Caco-2 (cell line): ENCODE results near the gene SLC16A6. TPM values are rescaled to one million over a fixed set of nuclear protein-coding genes. Genes with fewer than 3 reads are reported as not detected.

Experiments
- BruUV-seq: library from RNA; stranded (reverse); fragments of 400-500 nt; replicated peaks from 2 replicates; lab custom pipeline; 2021; lab: Mats Ljungman, UMichigan
- CTCF ChIA-PET: fragments of 300-600 bp; sonication (Branson Sonifier 250); formaldehyde crosslinking; loops from one replicate; lab custom pipeline; 2022; ENCODE audit warnings: antibody characterized with exemption; lab: Charles Lee
- POLR2A ChIA-PET: fragments of 300-600 bp; sonication (Branson Sonifier 250); formaldehyde crosslinking; loops from one replicate; lab custom pipeline; 2022; ENCODE audit warnings: antibody characterized with exemption; lab: Charles Lee
- DNase-seq, 2 experiments: peaks; one replicate each; pipeline versions ENCODE4 v3.0.0 to v3.0.0-alpha.2; 2020 to 2022
- H3K27me3 ChIP-seq: replicated peaks from 2 replicates; pipeline ENCODE4 v1.6.0; 2011; ENCODE audit warnings: low read length; ENCODE audit not compliant: control insufficient read depth, insufficient read depth
- H3K36me3 ChIP-seq: 2 replicates; pipeline ENCODE4 v1.5.1; 2011; ENCODE audit warnings: low read length; ENCODE audit not compliant: control insufficient read depth, insufficient read depth
- H3K4me1 ChIP-seq: fragments of 250-450 bp; sonication (Bioruptor Pico); 2 replicates; pipeline ENCODE4 v1.5.1; 2020; ENCODE audit warnings: mild to moderate bottlenecking
- H3K4me3 ChIP-seq: 2 replicates; pipeline ENCODE4 v1.5.1; 2011; ENCODE audit warnings: low read depth, mild to moderate bottlenecking, control low read depth, low read length
- H3K9me3 ChIP-seq: fragments of 250-450 bp; sonication (Bioruptor Pico); 2 replicates; pipeline ENCODE4 v1.5.1; 2020; ENCODE audit warnings: mild to moderate bottlenecking, moderate library complexity
- H3K27ac Mint-ChIP-seq: one replicate; pipeline ENCODE4 v1.8.0; 2022; ENCODE audit warnings: mixed read lengths; ENCODE audit not compliant: unreplicated experiment
- H3K27me3 Mint-ChIP-seq: one replicate; pipeline ENCODE4 v1.8.0; 2022; ENCODE audit warnings: mixed read lengths; ENCODE audit not compliant: insufficient read depth, unreplicated experiment
- H3K36me3 Mint-ChIP-seq: one replicate; pipeline ENCODE4 v1.8.0; 2022; ENCODE audit warnings: mild to moderate bottlenecking, mixed read lengths; ENCODE audit not compliant: insufficient read depth, unreplicated experiment
- H3K4me1 Mint-ChIP-seq: one replicate; pipeline ENCODE4 v1.8.0; 2022; ENCODE audit warnings: low read depth, mixed read lengths; ENCODE audit not compliant: unreplicated experiment
- H3K4me3 Mint-ChIP-seq: one replicate; pipeline ENCODE4 v1.8.0; 2022; ENCODE audit warnings: mild to moderate bottlenecking, moderate library complexity, mixed read lengths; ENCODE audit not compliant: unreplicated experiment
- H3K9me3 Mint-ChIP-seq: one replicate; pipeline ENCODE4 v1.8.0; 2022; ENCODE audit warnings: mixed read lengths; ENCODE audit not compliant: unreplicated experiment
- intact Hi-C: fragments of 100-400 bp; cut with micrococcal nuclease; formaldehyde crosslinking; loops from one replicate; pipeline ENCODE4 v1.10.0; 2022; ENCODE audit not compliant: unreplicated experiment
- total RNA-seq: library from RNA; stranded (reverse); gene quantifications from 2 replicates; pipeline ENCODE4 v1.2.3, GENCODE V29; 2022
- TF ChIP-seq, protein P1 (sequence below), 2 experiments: fragments of 200-600 bp in 1 of 2; IDR thresholded peaks; 1 replicate in 1 of 2; 2 replicates in 1 of 2; pipeline versions ENCODE4 v1.5.1 to v1.8.0; 2011 to 2022; ENCODE audit warnings: antibody characterized with exemption in 1 of 2, control low read depth in 1 of 2, inconsistent platforms in 1 of 2, low read depth in 1 of 2, low read length in 1 of 2, mild to moderate bottlenecking in 1 of 2, moderate library complexity in 1 of 2; ENCODE audit not compliant: insufficient read depth in 1 of 2, severe bottlenecking in 1 of 2, unreplicated experiment in 1 of 2

The SLC16A6 gene
- total RNA-seq, 1 experiment from 2014 or later, result 1.0 TPM

DNA sequence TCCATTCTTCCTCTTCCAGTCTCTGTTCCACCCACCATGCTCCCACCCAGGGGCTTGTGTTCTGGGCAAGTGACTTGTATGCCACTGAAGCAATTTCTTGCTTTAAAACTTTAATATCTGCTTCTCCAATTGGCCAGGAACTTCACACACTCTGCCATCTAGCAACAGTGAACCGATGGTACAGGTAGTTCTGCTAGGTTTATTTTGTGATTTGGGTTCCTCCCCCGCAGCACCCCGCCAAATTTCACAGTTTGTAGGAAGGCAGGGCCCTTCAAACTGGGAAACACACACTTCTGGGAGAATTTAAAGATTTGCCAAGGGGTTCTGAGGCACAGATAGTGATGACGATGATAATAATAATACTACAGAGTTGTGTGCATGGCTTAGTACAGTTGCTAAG lies 3.7 kb upstream of the SLC16A6 start:
- DNase-seq, result no peak
- Histone ChIP-seq H3K4me3 (no peak overlapping the region), H3K36me3 (no peaks in the 10 kb centered on the region), H3K9me3 (no peaks in the 10 kb centered on the region), H3K27me3 (no peaks in the 10 kb centered on the region), H3K4me1 (peaks cover 6% of the 10 kb centered on the region; the same call in 1 of the 2 replicates)
- ChIA-PET POLR2A (no interaction called here), CTCF (no interaction called here)
- intact Hi-C loops, result no loop called here
- TF ChIP-seq, protein P1, sequence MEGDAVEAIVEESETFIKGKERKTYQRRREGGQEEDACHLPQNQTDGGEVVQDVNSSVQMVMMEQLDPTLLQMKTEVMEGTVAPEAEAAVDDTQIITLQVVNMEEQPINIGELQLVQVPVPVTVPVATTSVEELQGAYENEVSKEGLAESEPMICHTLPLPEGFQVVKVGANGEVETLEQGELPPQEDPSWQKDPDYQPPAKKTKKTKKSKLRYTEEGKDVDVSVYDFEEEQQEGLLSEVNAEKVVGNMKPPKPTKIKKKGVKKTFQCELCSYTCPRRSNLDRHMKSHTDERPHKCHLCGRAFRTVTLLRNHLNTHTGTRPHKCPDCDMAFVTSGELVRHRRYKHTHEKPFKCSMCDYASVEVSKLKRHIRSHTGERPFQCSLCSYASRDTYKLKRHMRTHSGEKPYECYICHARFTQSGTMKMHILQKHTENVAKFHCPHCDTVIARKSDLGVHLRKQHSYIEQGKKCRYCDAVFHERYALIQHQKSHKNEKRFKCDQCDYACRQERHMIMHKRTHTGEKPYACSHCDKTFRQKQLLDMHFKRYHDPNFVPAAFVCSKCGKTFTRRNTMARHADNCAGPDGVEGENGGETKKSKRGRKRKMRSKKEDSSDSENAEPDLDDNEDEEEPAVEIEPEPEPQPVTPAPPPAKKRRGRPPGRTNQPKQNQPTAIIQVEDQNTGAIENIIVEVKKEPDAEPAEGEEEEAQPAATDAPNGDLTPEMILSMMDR (IDR thresholded peaks at IDR 0.05; ENCODE audit: insufficient read depth in 1 of 2, low read depth in 1 of 2, low read length in 1 of 2, severe bottlenecking in 1 of 2, unreplicated experiment in 1 of 2), result no peak
- Mint-ChIP-seq H3K27ac (no peak overlapping the region), H3K9me3 (no peaks in the 10 kb centered on the region), H3K27me3 (peaks cover 3% of the 10 kb centered on the region), H3K4me3 (no peak overlapping the region), H3K36me3 (peaks cover 5% of the 10 kb centered on the region), H3K4me1 (peaks cover 8% of the 10 kb centered on the region)
- BruUV-seq, result no TSS peak

DNA sequence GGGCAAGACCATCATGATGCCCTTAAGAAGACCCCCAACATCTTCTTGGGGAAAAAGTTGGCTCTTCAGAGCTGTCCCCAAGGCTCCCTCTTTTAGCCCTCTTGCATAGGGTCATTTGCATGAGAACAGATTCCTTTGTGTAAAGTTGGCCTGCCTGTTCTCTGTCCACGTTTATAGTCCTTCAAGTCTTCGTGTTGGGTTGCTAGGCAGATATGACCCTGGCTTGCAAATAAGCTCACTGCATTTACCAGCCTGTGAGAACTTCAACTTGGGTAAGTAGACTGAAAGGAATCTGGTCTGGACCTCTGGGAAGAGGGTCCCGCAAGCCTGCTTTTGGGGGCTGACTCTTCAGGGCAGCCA lies 3.2 kb upstream of the SLC16A6 start:
- intact Hi-C loops, result no loop called here
- ChIA-PET CTCF (no interaction called here), POLR2A (no interaction called here)
- Mint-ChIP-seq H3K9me3 (no peaks in the 10 kb centered on the region), H3K36me3 (peaks cover 5% of the 10 kb centered on the region), H3K4me3 (no peak overlapping the region), H3K27ac (no peak overlapping the region), H3K27me3 (peaks cover 3% of the 10 kb centered on the region), H3K4me1 (peaks cover 8% of the 10 kb centered on the region)
- Histone ChIP-seq H3K4me3 (no peak overlapping the region), H3K4me1 (peaks cover 6% of the 10 kb centered on the region; the same call in 1 of the 2 replicates), H3K27me3 (no peaks in the 10 kb centered on the region), H3K9me3 (no peaks in the 10 kb centered on the region), H3K36me3 (no peaks in the 10 kb centered on the region)
- DNase-seq, result no peak
- TF ChIP-seq, protein P1 (IDR thresholded peaks at IDR 0.05; ENCODE audit: insufficient read depth in 1 of 2, low read depth in 1 of 2, low read length in 1 of 2, severe bottlenecking in 1 of 2, unreplicated experiment in 1 of 2), result no peak
- BruUV-seq, result no TSS peak

DNA sequence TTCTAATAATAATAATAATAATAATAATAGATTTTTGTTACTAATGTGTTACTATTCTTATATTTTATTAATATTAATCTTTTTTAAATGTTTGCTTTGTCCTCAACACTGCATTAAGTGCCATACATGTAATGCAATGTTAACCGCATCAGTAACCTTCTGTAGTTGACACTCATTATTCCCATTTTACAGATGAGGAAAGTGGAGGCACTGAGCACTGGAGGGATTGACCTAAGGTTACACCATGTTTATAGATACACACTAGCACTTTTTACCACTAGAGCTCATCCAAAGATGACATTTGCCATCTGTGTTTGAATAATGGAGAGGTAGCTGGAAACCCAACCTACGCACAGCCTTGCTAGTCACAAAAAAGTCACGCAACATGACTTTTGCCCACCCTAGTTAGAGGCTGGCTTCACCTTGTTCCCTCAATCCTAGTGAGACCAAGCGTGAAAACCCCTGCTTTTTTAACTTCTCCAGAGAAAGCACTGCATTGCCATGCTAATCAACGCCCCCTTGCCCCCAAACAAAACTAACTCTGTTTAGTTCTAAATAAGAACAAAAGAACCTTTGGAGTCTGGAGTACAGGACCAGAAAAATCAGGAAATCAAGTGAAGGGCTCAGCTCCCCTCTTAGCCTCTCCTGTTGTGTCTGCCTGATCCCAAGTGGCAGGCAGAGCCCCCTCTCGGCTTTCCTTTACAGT lies 2.7 kb upstream of the SLC16A6 start:
- no peak overlapping the region for H3K27ac Mint-ChIP-seq
- H3K27me3 Mint-ChIP-seq, result peaks cover 3% of the 10 kb centered on the region
- Histone ChIP-seq H3K27me3 (no peaks in the 10 kb centered on the region), H3K4me3 (no peak overlapping the region), H3K9me3 (no peaks in the 10 kb centered on the region), H3K36me3 (no peaks in the 10 kb centered on the region), H3K4me1 (peaks cover 6% of the 10 kb centered on the region; the same call in 1 of the 2 replicates)
- no peak overlapping the region for H3K4me3 Mint-ChIP-seq
- intact Hi-C loops, result no loop called here
- no peaks in the 10 kb centered on the region for H3K9me3 Mint-ChIP-seq
- ChIA-PET POLR2A (no interaction called here), CTCF (no interaction called here)
- peaks cover 5% of the 10 kb centered on the region for H3K36me3 Mint-ChIP-seq
- DNase-seq, result no peak
- TF ChIP-seq, protein P1 (IDR thresholded peaks at IDR 0.05; ENCODE audit: insufficient read depth in 1 of 2, low read depth in 1 of 2, low read length in 1 of 2, severe bottlenecking in 1 of 2, unreplicated experiment in 1 of 2), result no peak
- BruUV-seq, result no TSS peak
- peaks cover 8% of the 10 kb centered on the region for H3K4me1 Mint-ChIP-seq
